ENCODE results near the gene SMPD2.

Gene SMPD2

DNA sequence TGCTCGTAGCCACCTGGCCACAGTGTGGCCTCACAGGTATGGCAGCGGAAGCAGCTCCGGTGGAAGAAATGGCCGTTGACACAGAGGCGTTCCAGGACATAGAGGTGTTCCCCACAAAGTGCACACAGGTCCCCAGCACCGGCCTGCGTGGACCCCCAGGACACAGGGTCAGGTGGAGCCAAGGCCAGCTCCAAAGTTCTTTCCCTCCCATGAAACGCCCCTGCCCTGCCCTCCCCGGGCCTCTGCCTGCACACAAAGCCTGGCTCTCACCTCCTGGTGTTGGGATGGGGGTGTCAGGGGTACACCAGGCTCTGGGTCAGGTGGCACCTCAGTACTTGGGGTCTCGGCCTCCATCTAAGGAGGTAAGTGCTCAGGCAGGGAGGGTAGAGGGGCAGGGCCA, 6.6 kb downstream of the SMPD2 start:
- Histone ChIP-seq H3K4me1 (ENCODE audit: insufficient read depth, low read length, severe bottlenecking) (peaks cover 2% of the 10 kb centered on the region), H3K4me2 (ENCODE audit: low read length) (no peak overlapping the region), H4K20me1 (ENCODE audit: insufficient read depth, low read length) (no peaks in the 10 kb centered on the region), H3F3A (ENCODE audit: insufficient read depth, low read length) (no peaks in the 10 kb centered on the region), H3K9ac (ENCODE audit: low read length) (no peak overlapping the region), H3K27me3 (ENCODE audit: insufficient read depth, low read length) (no peaks in the 10 kb centered on the region), H3K36me3 (ENCODE audit: insufficient read depth, low read length) (peaks cover 62% of the 10 kb centered on the region), H3K9me3 (ENCODE audit: low read length) (no peaks in the 10 kb centered on the region), H3K79me2 (ENCODE audit: insufficient read depth, low read length) (no peaks in the 10 kb centered on the region), H3K9me2 (ENCODE audit: low read depth, low read length) (no peaks in the 10 kb centered on the region), H3K4me3 (ENCODE audit: low read depth, low read length, poor library complexity, severe bottlenecking) (no peak overlapping the region), H2AFZ (ENCODE audit: low read length) (no peak overlapping the region), H3K27ac (ENCODE audit: low read depth, low read length, poor library complexity, severe bottlenecking) (no peak overlapping the region)
- TF ChIP-seq EZH2 (IDR thresholded peaks at IDR 0.05; ENCODE audit: borderline replicate concordance, low read length) (no peak), CTCF (IDR thresholded peaks at IDR 0.05; ENCODE audit: low read length) (no peak)

GRCh38 chr6:109447878-109448555, 7.5 kb downstream of the SMPD2 start:
- Histone ChIP-seq H3K4me3 (ENCODE audit: low read depth, low read length, poor library complexity, severe bottlenecking) (no peak overlapping the region), H3K36me3 (ENCODE audit: insufficient read depth, low read length) (peaks cover 57% of the 10 kb centered on the region)

DNA sequence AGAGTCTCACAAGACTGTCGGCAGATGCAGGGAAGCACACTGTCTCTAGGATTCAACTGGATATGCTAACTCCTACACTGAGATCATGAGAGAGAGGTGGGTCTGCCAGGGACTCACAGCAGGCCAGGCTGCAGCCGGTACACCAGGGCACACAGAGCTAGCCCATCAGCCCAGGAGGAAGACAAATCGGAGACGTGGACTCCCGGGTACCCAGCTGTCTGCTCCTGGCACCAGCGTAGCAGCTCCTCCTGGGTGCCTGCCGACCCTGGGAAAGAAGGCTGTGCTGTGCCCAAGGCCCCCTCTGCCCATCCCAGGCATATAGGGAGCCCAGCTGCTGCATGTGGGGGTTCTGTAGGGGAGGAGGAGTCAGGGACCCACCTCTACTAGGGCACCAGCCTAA, 8.1 kb downstream of the SMPD2 start:
- no peaks in the 10 kb centered on the region for H3K9me3 ChIP-seq (ENCODE audit: low read length)
- no peak overlapping the region for H3K9ac ChIP-seq (ENCODE audit: low read length)
- no peaks in the 10 kb centered on the region for H3K79me2 ChIP-seq (ENCODE audit: insufficient read depth, low read length)
- H3F3A ChIP-seq (ENCODE audit: insufficient read depth, low read length): no peaks in the 10 kb centered on the region
- no peaks in the 10 kb centered on the region for H4K20me1 ChIP-seq (ENCODE audit: insufficient read depth, low read length)
- peaks cover 53% of the 10 kb centered on the region for H3K36me3 ChIP-seq (ENCODE audit: insufficient read depth, low read length)
- no peak overlapping the region for H3K4me3 ChIP-seq (ENCODE audit: low read depth, low read length, poor library complexity, severe bottlenecking)
- no peaks in the 10 kb centered on the region for H3K9me2 ChIP-seq (ENCODE audit: low read depth, low read length)
- H3K27me3 ChIP-seq (ENCODE audit: insufficient read depth, low read length): no peaks in the 10 kb centered on the region
- no peak overlapping the region for H3K27ac ChIP-seq (ENCODE audit: low read depth, low read length, poor library complexity, severe bottlenecking)
- no peak overlapping the region for H3K4me2 ChIP-seq (ENCODE audit: low read length)
- H3K4me1 ChIP-seq (ENCODE audit: insufficient read depth, low read length, severe bottlenecking): no peaks in the 10 kb centered on the region
- no peak for TF ChIP-seq CTCF (IDR thresholded peaks at IDR 0.05; ENCODE audit: low read length)
- no peak for TF ChIP-seq EZH2 (IDR thresholded peaks at IDR 0.05; ENCODE audit: borderline replicate concordance, low read length)
- H2AFZ ChIP-seq (ENCODE audit: low read length): no peak overlapping the region

More at GRCh38 chr6:109447878-109448555, 7.5 kb downstream of the SMPD2 start:
- no peak overlapping the region for H3K27ac ChIP-seq (ENCODE audit: low read depth, low read length, poor library complexity, severe bottlenecking)
- no peaks in the 10 kb centered on the region for H3F3A ChIP-seq (ENCODE audit: insufficient read depth, low read length)
- TF ChIP-seq EZH2 (IDR thresholded peaks at IDR 0.05; ENCODE audit: borderline replicate concordance, low read length) (no peak), CTCF (IDR thresholded peaks at IDR 0.05; ENCODE audit: low read length) (no peak)
- H3K9me3 ChIP-seq (ENCODE audit: low read length): no peaks in the 10 kb centered on the region
- no peaks in the 10 kb centered on the region for H4K20me1 ChIP-seq (ENCODE audit: insufficient read depth, low read length)
- no peak overlapping the region for H2AFZ ChIP-seq (ENCODE audit: low read length)
- H3K4me2 ChIP-seq (ENCODE audit: low read length): no peak overlapping the region
- H3K9me2 ChIP-seq (ENCODE audit: low read depth, low read length): no peaks in the 10 kb centered on the region
- H3K9ac ChIP-seq (ENCODE audit: low read length): no peak overlapping the region
- no peaks in the 10 kb centered on the region for H3K4me1 ChIP-seq (ENCODE audit: insufficient read depth, low read length, severe bottlenecking)
- H3K27me3 ChIP-seq (ENCODE audit: insufficient read depth, low read length): no peaks in the 10 kb centered on the region
- H3K79me2 ChIP-seq (ENCODE audit: insufficient read depth, low read length): no peaks in the 10 kb centered on the region
